NCI-H2196 (cell line): ENCODE data around the gene POLD2.
"Not testable (repeated sequence)": the region's sequence is repeated elsewhere in the genome, so short reads cannot be mapped to it uniquely, and the experiment has no call there.

ENCODE experiments used
- DNase-seq: peaks from one replicate; lab custom pipeline; 2025; ENCODE audit not compliant: unreplicated experiment; lab: John Stamatoyannopoulos, UW

Gene POLD2

DNA sequence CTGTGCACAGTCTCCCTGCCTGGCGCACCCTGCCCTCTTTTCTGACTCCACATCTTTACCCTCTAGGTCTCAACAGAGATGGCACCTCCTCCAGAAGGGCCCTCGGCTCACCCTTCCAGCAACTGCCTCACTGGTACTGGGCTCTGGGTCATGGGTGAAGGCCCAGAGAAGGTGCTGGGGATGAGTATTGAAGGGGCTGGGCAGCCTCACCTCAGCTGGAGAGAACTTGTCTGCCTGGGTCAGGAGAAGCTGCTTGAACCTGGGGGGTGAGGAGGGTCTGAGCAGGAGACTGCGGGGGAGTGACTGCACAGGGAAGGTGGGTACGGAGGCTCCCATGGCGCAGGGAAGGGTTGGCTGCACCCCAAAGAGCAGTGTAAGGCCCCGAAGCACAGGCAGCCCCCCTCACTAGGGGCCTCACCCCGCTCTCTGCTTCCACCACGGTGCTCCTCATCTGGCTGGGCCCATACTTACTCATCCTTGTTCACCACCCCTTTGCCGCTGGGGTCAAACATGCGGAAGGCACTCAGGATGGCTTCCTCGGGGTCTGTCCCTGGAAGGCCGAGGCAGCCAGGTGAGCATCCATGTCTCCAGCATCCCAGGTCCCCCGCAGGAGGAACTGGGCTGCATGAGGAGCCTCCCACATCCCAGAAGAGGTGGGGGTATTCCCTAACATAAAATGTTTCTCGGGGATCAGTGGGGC is 16.1 kb upstream of the POLD2 start:
- DNase-seq = no peak

DNA sequence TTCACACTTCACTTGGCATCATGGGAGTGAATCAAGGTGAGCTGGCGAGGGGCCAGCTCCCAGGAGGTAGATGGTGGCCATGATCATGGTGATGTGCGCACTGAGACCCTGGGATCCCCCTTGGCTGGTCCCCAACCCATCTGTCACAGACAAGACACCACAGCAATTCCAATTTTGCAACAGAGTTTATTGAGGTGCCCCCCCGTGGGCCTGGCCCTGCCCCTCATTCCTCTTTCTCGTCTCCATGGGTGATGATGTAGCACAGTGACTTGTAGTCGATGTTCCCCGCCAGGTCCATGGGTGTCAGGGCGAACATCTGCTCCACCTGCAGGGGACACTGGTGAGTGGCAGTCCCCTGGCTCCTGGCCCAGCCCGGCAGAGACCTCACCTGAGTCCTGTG is 15.3 kb upstream of the POLD2 start:
- no peak for DNase-seq

DNA sequence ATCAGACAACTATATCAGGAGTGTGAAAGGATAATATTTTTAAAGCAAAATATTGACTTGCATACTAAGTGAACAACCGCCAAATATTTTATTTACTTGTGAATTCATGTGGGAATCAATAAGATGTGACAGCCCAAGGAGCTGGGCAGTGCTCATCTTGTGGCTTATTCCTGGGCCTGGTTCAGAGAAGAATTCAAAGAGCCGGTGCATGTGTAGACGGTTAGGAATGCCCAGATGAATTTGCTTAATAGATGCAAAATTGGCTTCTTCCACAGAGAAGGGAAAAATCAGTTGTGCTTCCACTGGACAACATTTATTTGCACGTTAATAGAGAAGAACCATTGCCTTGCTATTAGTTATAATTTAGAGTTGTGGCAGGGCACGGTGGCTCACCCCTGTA is 13.4 kb upstream of the POLD2 start:
- no peak for DNase-seq

DNA sequence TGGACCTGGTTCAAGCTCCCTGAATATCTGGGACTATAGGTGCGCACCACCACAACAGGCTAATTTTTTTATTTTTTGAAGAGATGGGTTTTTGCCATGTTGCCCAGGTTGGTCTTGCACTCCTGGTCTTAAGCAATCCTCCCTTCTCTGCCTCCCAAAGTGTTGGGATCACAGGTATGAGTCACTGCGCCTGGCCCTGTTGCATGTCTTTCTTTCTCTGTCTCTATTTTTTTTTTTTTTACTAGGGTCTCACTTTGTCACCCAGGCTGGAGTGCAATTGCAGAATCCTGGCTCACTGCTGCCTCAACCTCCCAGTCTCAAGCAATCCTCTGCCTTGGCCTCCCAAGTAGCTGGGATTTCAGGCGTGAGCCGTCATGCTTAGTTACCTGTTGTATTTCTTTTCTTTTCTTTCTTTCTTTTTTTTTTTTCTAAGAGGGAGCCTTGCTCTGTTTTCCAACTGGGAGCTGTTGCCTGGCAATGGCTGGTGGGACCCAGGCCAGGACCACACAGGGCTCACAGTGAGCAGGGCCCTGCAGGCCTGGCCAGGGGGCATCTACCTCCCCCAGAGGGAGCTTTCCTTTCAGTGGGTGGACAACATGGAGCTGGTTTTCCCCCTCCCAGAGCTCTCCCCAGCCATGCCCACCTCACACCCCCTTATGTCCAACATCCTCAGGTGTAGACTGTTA is 11.7 kb upstream of the POLD2 start:
- no peak for DNase-seq

DNA sequence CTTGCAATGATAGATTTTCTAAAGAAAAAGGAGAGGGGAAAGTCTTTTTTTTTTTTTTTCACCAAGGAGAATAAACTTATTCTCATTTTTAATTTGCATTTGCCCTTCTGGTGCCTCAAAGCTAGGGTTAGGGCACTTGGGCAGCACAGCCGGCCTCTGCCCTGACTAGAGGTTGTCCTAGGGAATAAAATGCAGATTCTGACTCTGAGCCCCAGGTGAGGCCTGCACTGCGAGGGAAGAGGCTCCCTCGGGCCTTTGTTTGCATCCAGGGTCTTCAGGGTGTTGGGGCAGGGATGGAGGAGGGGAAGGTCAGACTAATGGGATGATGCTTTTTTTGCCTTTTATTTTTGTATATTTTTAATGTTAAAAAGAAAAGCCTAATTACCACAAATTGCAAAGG is 9.9 kb upstream of the POLD2 start:
- DNase-seq = no peak

DNA sequence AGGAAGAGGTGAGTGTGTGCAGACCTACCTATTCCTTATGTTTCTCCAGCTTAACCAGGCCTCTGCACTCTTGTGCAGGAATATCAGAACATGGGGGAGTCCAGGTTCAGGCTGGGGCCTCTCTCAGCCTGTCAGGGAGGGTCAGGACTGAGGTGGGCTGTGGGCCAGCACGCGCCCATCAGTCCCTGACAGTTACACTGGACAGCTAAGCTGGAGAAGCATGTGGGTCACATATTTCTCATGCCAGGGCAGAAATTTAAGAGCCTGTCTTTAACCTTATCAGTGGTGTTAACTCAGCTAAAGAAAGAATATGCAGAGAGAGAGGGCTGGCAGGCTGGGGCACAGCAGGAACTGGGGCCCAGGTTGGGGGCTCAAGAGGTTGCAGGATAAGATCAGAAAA is 8.7 kb upstream of the POLD2 start:
- no peak for DNase-seq

DNA sequence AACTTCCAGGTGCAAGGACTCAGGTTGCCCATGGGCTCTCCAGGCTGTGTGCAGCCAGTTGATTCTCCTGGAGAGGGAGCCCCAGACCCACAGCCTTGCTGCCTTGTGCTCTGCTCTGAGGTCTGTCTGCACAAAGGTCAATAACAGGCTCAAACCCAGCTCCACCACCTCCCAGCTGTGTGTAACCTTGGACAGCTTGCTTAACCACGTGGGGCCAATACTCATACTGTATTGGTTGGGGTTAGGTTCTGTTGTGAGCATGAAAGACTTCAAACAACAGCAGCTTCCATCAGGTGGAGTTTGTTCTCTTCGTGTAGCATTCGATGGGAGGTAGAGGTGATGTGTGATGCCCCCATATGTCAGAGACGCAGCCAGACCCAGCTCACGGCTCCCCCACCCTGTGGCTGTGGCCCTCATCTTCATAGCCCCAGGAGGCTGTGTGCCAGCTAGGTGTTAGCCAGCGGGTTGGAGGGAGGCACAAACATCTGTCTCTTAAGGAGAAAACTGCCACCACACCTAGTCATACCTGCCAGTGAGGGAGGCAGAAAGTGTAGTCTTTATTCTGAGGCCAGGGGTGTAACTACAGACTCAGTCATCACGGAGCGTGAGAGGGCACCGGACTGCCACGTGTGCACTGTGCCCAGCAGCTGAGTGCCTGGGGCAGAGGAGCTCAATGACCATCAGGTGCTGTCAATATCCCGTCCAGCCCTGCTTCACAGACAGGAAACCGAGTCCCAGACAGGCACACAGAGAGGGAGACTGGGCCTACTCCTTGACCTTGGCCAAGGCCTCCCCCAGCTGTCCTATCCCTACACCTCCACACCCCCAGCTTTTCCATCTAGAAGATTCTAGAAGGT is 8.1 kb upstream of the POLD2 start:
- DNase-seq = peak; percentile 61

DNA sequence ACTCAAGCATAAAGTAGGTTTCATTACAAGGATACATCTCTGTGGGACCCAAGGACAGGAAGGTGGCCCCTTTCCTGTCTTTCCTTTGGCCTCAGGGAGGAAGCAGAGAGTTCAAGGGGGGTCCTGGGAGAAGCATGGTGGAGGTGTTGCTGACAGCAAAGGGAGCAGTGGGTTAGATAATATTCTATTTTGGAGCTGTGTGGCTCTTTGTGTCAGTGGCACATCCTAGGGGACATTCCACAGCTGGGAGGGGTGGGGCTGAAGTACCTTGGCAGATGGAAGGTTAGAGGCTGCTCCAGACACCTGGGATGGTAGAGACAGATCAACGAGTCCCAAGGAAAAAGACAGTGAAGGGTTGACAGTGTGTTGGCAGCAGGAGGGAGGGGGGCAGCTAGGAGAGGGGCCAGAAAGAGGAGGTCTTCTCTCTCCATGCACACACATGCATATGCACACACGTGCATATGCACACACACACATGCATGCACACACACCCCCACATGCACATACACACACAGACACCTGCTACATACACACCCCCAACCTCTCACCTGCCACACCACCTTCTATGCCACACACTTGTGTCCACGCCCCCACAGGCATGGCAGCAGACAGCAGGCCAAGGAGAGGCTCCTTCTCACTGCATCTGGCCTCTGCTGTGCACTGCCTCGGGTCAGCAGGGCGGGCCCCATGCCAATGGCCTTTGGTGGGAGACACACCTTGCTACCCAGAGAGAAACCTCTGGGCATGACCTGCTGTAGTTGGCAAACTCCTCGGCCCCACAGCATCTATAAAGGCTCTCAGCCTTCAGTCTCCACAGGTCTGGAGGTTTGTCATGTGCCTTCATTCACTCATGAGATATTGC is 5.6 kb upstream of the POLD2 start:
- DNase-seq = no peak

DNA sequence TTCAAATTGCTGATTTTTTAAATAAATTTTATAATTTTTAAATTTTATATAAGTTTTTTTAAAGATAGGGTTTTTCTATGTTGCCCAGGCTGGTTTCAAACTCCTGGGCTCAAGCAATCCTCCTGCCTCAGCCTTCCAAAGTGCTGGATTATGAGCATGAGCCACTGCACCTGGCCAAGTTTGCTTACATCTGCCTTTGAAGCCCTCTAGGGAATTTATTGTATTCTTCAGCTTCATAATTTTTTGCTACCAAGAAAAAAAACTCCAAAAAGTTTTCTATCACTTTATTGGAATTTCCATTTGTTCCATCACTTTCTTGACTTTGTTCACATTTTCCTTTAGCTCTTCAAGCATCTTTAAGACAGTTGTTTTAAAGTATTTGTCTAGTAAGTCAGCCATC is 3.8 kb upstream of the POLD2 start:
- DNase-seq = no peak

DNA sequence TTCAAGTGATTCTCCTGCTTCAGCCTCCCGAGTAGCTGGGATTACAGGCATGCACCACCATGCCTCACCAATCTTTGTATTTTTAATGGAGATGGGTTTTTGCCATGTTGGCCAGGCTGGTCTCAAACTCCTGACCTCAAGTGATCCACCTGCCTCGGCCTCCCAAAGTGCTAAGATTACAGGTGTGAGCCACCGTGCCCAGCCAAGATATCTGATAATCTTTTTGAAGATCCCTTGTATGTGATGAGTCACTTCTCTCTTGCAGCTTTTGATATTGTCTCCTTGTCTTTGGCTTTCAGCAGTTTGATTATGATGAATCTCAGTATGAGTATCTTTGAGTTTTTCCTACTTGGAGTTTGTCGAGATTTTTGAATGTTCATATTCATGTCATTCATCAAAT is 3.2 kb upstream of the POLD2 start:
- DNase-seq = not testable (repeated sequence)

DNA sequence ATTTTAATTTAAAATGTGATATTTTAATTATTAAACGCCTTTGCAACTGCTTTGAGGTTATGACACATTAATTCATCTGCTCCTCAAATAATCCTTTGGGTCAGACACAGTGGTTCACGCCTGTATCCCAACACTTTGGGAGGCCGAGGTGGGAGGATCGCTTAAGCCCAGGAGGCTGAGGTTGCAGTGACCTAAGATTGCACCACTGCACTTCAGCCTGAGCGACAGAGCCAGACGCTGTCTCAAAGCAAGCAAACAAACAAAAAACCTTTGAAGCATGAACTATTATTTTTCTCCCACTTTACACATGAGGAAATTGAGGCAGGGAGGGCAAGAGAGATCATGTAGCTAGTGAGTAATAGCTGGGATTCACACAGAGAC is 1.5 kb upstream of the POLD2 start:
- no peak for DNase-seq

DNA sequence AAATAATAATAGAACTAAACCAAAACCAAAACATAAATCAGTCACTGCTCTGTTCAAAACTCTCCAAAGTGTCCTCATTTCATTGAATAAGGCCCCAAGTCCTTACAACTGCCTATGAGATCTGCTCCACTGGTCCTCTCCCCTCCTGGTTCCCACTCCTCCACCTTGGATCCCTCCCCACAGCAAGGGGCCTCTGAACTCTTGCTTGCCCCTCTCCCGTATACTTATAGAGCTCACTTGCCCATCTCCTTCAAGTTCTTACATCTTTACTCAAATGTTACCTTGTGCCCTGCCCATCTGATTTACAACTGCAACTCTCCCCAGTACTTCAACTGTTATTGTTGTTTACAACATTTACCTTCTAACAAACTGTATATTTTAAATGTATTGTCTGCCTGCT is 819 bp downstream of the POLD2 start:
- DNase-seq = no peak

DNA sequence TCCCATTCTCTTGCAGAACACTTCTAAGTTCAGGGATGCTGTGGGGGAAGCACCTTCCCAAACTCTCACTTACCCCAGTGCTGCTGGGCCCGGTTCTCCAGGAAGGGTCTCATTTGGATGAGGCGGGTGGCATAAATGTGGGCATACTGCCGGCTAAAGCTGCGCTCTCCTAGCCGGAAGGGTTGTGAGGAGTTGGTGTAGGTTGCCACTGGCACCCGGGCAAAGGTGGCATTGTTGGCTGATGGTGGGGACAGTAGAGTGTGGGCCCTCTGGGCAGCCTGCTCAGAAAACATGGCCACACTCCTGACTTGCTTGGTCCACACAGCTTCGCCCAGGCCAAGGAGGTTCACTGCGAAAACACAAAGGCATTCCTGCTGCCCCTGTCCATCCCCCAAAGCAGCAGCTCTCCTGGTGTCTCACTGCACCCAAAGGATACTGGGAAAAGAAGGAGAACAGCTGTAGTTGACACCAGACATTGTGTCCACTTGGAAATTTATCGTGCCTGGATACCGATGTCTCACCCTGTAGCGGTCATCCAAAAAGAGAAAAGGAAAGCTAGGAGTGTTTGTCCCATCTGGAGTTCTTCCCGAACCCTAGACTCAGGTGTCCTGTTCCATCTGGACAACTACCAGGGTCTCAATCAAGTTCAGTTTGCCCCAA is 1.5 kb downstream of the POLD2 start:
- DNase-seq = no peak

DNA sequence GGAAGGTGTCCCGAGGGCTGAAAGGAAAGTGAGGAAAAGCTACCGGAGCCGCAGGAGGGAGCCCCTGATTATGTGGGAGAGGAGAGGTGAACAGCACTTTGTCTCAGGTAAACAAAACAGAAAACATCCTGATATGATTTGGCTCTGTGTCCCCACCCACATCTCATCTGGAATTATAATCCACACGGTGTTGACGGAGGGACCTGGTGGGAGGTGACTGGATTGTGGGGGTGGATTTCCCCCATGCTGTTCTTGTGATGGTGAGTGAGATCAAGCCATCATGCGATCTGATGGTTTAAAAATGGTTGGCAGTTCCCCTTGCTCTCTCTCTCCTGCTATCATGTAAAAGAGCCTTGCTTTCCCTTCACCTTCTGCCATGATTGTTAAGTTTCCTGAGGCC is 3.0 kb downstream of the POLD2 start:
- DNase-seq = no peak

DNA sequence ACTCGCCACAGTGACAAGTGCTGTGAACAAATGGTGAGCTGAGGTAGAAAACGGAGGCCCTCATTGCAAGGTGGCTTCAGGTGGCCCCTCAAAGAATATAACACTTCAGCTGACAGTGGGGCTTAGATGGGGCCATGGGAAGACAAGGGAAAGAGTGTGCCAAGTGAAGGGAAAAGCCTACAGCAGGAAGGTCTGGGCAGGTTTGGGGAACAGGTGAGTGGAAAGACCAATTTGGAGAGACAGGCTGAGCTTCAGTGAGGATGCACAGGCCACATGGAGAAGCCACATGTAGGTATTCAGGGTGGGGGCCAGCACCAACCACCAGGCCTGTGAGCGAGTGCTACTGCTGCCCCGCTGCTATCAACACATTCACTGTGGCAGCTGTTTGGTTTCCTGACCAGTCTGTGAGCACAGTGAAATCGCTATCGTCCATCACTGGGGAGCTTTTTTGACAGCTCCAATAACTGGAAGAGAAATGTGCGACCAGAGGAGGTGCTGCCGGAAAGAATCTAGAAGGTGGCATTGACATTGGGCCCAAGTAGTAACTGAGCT is 3.4 kb downstream of the POLD2 start:
- DNase-seq = no peak

DNA sequence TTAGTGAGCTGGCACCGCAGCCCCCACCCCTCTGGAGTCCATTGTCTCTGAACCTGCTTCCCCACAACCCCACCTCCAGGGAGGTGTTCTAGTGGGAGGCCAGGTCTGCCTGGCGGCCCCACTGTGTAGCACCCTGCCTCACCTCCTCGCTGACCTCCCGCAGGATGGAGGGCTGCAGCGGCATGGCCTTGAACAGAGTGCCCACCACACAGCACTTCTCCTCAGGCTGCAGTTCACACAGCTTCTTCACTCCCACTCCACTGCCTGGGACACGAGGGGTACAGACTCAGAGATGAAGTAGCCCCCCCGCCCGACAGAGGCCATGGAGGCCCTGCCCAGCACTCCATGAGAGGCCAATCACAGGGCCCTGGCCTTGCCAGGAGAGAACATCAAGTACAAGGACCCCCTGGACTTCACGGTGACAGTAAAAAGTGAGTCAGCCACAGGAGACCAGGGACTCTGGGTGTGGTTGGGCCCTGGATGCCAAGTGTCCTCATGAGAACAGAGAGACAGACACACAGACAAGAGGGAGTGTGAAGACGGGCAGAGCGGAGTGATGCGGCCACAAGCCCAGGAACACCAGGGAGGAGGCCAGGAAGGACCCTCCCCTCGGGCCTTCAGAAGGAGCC is 5.4 kb downstream of the POLD2 start:
- no peak for DNase-seq

DNA sequence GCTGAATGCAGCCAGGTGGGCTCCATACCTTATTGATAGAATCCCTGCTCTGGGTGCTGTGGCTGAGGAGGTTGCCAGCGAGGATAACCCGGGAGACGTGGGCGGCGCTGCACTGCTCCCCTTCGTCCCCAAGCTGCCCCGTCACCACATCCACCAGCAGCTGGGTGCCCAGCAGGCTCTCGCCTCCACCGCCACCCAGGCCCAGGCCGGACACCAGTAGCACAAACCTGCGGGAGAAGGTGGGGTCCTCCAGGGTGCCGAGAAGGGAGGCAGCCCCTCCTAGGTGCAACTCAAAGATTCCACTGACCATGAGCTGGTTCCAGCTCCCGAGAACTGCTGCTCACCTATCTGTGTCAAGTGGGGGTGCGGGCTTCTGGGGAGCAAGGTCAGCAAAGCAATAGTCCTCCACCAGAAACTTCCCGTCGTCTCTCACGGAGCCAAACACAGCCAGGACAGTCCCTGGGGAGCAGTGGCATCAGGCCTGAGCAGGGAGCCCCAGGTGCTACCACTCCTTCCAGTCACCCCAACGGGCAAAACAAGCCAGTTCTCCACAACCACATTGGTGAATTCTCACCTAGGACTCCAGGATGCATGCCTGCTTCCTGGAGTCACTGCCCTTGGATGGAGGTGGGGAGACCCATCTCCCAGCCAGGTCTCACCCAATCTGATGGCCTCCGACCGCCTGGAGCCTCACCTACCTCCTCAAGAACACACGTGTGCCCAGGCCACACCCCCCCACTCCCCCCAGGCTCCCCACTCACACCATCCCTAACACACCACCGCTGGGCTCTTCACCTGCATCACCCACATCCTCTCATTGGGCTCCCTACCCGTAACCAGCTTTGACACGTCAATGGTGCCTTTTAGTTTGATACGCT is 6.3 kb downstream of the POLD2 start:
- no peak for DNase-seq

DNA sequence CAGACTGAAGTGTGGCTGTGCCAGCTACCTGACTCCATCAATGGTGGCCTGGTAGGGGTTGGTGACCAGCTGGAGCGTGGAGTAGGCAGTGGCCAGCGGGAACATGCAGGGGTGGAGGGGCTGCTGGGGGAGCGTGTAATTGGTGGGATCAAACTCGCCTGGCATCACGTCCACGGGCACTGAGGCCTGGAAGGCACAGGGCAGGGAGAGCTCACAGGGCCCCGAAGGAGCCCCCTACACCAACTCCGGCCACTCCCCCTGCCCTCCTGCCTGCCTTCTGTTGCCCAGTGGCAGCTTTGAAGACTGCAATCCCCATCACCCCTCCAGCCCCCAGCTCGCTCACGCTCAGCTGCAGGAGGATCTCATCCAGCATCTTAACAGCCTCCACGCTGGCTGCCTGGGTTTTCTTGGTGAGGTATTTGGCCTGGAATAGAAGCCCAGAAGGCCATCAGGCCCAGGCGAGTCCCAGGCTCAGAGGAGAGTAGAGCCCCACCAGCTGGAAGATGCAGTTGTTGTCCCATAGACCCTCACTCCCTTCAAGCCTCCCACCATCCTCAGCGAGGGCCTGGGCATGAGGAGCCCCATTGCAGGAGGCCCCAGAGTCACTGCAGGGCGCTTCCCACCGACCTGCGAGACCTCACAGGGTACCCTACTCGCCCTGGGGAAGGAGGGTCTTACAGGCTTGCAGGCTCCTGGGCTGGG is 7.1 kb downstream of the POLD2 start:
- DNase-seq = no peak
